Fibroblast of the aortic adventitia (primary cell): ENCODE measurements around the gene NQO1. TPM values are rescaled to one million over a fixed set of nuclear protein-coding genes. Genes with fewer than 3 reads are reported as not detected.

ENCODE experiments used
- DNase-seq: peaks from one replicate; pipeline ENCODE4 v3.0.0-alpha.2; 2010; ENCODE audit warnings: low read depth
- H3K4me3 ChIP-seq: 2 replicates; pipeline ENCODE4 v1.5.1; 2011; ENCODE audit warnings: low read depth, mild to moderate bottlenecking, control low read depth, low read length, moderate library complexity
- CTCF ChIP-seq: IDR thresholded peaks from 2 replicates; pipeline ENCODE4 v1.5.1; 2011; ENCODE audit warnings: mild to moderate bottlenecking, low read length, control low read depth, inconsistent platforms; ENCODE audit not compliant: insufficient read depth
- total RNA-seq: library from RNA; depleted of rRNA; stranded (reverse); fragments of >200 nt; gene quantifications from 2 replicates; pipeline ENCODE4 v1.2.3, GENCODE V29; 2012; ENCODE audit warnings: low replicate concordance

NQO1 gene
- total RNA-seq, 1 donor: 302 TPM

- no peak overlapping the region for H3K4me3 ChIP-seq
- TF ChIP-seq CTCF: no peak
- DNase-seq: no peak
Observed at GRCh38 chr16:69717066-69717465, 9.3 kb downstream of the NQO1 start.

- no peak for DNase-seq
- H3K4me3 ChIP-seq: no peak overlapping the region
- TF ChIP-seq CTCF: no peak
Observed at GRCh38 chr16:69712914-69713581, 13.3 kb downstream of the NQO1 start.

- DNase-seq: no peak
- no peak for TF ChIP-seq CTCF
- H3K4me3 ChIP-seq: no peak overlapping the region
Observed at GRCh38 chr16:69712277-69712676, 14.1 kb downstream of the NQO1 start.

- no peak overlapping the region for H3K4me3 ChIP-seq
- TF ChIP-seq CTCF: no peak
- DNase-seq: peak; percentile 72
Observed at GRCh38 chr16:69711115-69711740, 15.1 kb downstream of the NQO1 start.

- H3K4me3 ChIP-seq: no peak overlapping the region
- DNase-seq: peak; percentile 84
- TF ChIP-seq CTCF: peak; percentile 57
Observed at GRCh38 chr16:69709456-69710084, 16.8 kb downstream of the NQO1 start.

- H3K4me3 ChIP-seq: no peak overlapping the region
- no peak for DNase-seq
- TF ChIP-seq CTCF: no peak
Observed at GRCh38 chr16:69707920-69708683, 18.3 kb downstream of the NQO1 start.
